Esophagus muscularis mucosa (tissue), 3 donors: ENCODE results near the gene DROSHA.

Source experiments
- CTCF ChIP-seq, 3 experiments: fragments of 200-600 bp in 2 of 3; fragments of 450-650 bp in 1 of 3; sonication (generic) in 2 of 3; IDR thresholded peaks; one replicate each; pipeline ENCODE4 v1.5.1; 2017 to 2019; ENCODE audit warnings: antibody characterized with exemption in 3 of 3, mild to moderate bottlenecking in 2 of 3, moderate library complexity in 1 of 3
- POLR2A ChIP-seq: fragments of 450-650 bp; IDR thresholded peaks from one replicate; pipeline ENCODE4 v1.6.1; 2017; ENCODE audit warnings: antibody characterized with exemption, moderate library complexity, mild to moderate bottlenecking, low read depth

DNA sequence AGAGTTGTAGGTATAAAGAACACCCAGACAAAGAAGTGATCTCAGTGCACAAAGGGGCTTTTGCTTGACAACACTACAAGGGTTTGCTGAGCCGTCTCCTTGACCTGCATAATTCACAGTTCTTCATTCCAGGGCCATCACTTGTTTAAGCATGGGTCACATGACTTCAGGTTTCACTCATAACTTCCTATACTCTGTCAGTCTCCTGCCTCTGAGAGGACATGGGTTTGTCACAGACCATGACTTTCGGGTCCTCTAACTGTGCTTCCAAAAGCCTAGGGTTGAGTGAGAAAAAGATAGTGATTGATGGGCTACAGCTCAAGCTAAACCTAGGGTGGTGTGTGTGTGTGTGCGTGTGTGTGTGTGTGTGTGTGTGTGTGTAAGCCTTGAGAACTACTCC lies 172.1 kb downstream of the DROSHA start:
- TF ChIP-seq CTCF (IDR thresholded peaks at IDR 0.05): no peak
- no peak for TF ChIP-seq POLR2A
